GM23338 (cell line): Measurements from ENCODE around the gene CHODL. TPM values are rescaled to one million over a fixed set of nuclear protein-coding genes. Genes with fewer than 3 reads are reported as not detected.
A peak's percentile ranks its signal among the peaks of the same experiment; 100 is the strongest.

Experiments
- ATAC-seq: fragments of 200-7000 bp; cut with Tn5 transposase; 3 replicates; pipeline ENCODE4 v1.9.1; 2020
- DNase-seq: peaks from one replicate; pipeline ENCODE4 v3.0.0-alpha.2; 2015; ENCODE audit warnings: low spot score
- H2AFZ ChIP-seq: fragments of 200-600 bp; sonication (generic); 2 replicates; pipeline ENCODE4 v1.8.0; 2016; ENCODE audit warnings: antibody characterized with exemption, mild to moderate bottlenecking, moderate library complexity
- H3F3A ChIP-seq: fragments of 200-600 bp; sonication (generic); replicated peaks from 2 replicates; pipeline ENCODE4 v1.8.0; 2017; ENCODE audit warnings: antibody characterized with exemption, mixed run types, low read depth
- H3K27ac ChIP-seq: fragments of 200-600 bp; sonication (generic); 2 replicates; pipeline ENCODE4 v1.6.1; 2016; ENCODE audit warnings: low read depth
- H3K27me3 ChIP-seq: fragments of 200-600 bp; sonication (generic); 2 replicates; pipeline ENCODE4 v1.8.0; 2016; ENCODE audit warnings: mild to moderate bottlenecking, mixed run types, moderate library complexity; ENCODE audit not compliant: insufficient read depth
- H3K36me3 ChIP-seq: fragments of 200-600 bp; sonication (generic); 2 replicates; pipeline ENCODE4 v1.8.0; 2016; ENCODE audit warnings: mild to moderate bottlenecking; ENCODE audit not compliant: insufficient read depth
- H3K4me1 ChIP-seq: fragments of 200-600 bp; sonication (generic); 2 replicates; pipeline ENCODE4 v1.8.0; 2016; ENCODE audit warnings: mild to moderate bottlenecking, moderate library complexity; ENCODE audit not compliant: insufficient read depth
- H3K4me2 ChIP-seq: fragments of 200-600 bp; sonication (generic); 2 replicates; pipeline ENCODE4 v1.7.1; 2017; ENCODE audit warnings: mixed run types
- H3K4me3 ChIP-seq: fragments of 200-600 bp; sonication (generic); 2 replicates; pipeline ENCODE4 v1.6.1; 2016; ENCODE audit warnings: mixed run types
- H3K79me2 ChIP-seq: fragments of 200-600 bp; sonication (generic); replicated peaks from 2 replicates; pipeline ENCODE4 v1.8.0; 2017; ENCODE audit warnings: mild to moderate bottlenecking; ENCODE audit not compliant: insufficient read depth
- H3K9me2 ChIP-seq: fragments of 200-600 bp; sonication (generic); 2 replicates; pipeline ENCODE4 v1.8.0; 2017; ENCODE audit not compliant: insufficient read depth
- H4K20me1 ChIP-seq: fragments of 200-600 bp; sonication (generic); replicated peaks from 2 replicates; pipeline ENCODE4 v1.8.0; 2017; ENCODE audit warnings: mild to moderate bottlenecking; ENCODE audit not compliant: insufficient read depth
- H3K27ac Mint-ChIP-seq: 2 replicates; pipeline ENCODE4 v1.8.0; 2020; ENCODE audit warnings: inconsistent platforms, mild to moderate bottlenecking, moderate library complexity, mixed read lengths
- H3K27me3 Mint-ChIP-seq: 3 replicates; pipeline ENCODE4 v1.8.0; 2022; ENCODE audit warnings: low read depth, mild to moderate bottlenecking, moderate library complexity, mixed read lengths, inconsistent platforms; ENCODE audit not compliant: insufficient read depth, poor library complexity
- H3K36me3 Mint-ChIP-seq: 3 replicates; pipeline ENCODE4 v1.8.0; 2021; ENCODE audit warnings: low read depth, mild to moderate bottlenecking, inconsistent platforms, moderate library complexity, mixed read lengths
- H3K4me1 Mint-ChIP-seq: 3 replicates; pipeline ENCODE4 v1.8.0; 2020; ENCODE audit warnings: mild to moderate bottlenecking, inconsistent platforms, mixed read lengths
- H3K4me3 Mint-ChIP-seq: 3 replicates; pipeline ENCODE4 v1.8.0; 2021; ENCODE audit warnings: moderate library complexity, mild to moderate bottlenecking, inconsistent platforms, mixed read lengths
- H3K9me3 Mint-ChIP-seq: 3 replicates; pipeline ENCODE4 v1.8.0; 2020; ENCODE audit warnings: moderate library complexity, mild to moderate bottlenecking, inconsistent platforms, mixed read lengths
- EZH2 ChIP-seq: fragments of 200-600 bp; sonication (generic); IDR thresholded peaks from one replicate; pipeline ENCODE4 v1.8.0; 2017; ENCODE audit warnings: antibody characterized with exemption, mild to moderate bottlenecking, low read depth; ENCODE audit not compliant: unreplicated experiment
- EZH2phosphoT487 ChIP-seq: fragments of 200-600 bp; sonication (generic); IDR thresholded peaks from one replicate; pipeline ENCODE4 v1.8.1; 2018; ENCODE audit warnings: antibody characterized with exemption; ENCODE audit not compliant: unreplicated experiment
- NANOG ChIP-seq: IDR thresholded peaks from 2 replicates; pipeline ENCODE4 v1.6.1; 2016; ENCODE audit warnings: antibody characterized with exemption, borderline replicate concordance
- REST ChIP-seq: IDR thresholded peaks from one replicate; pipeline ENCODE4 v1.6.1; 2018; ENCODE audit warnings: antibody characterized with exemption; ENCODE audit not compliant: unreplicated experiment
- STAT1 ChIP-seq: IDR thresholded peaks from one replicate; pipeline ENCODE4 v1.6.1; 2016; ENCODE audit warnings: antibody characterized with exemption; ENCODE audit not compliant: unreplicated experiment
- ZNF331 ChIP-seq: fragments of 250-450 bp; sonication (Bioruptor Pico); IDR thresholded peaks from 2 replicates; pipeline ENCODE4 v1.5.0; 2020; ENCODE audit warnings: low read depth, mild to moderate bottlenecking, moderate library complexity
- ZNF462 ChIP-seq: fragments of 250-450 bp; sonication (Bioruptor Pico); IDR thresholded peaks from 2 replicates; pipeline ENCODE4 v1.5.0; 2020; ENCODE audit warnings: mild to moderate bottlenecking, moderate library complexity
- polyA plus RNA-seq: library from polyadenylated mRNA; unstranded; fragments of >200 nt; fragmentation: Nextera tagmentation; extraction: Ambion mirVana; gene quantifications from 2 replicates; pipeline ENCODE4 v1.2.1, GENCODE V29; 2016
- total RNA-seq: library from RNA; depleted of rRNA; stranded (reverse); fragments of >200 nt; shearing (Covaris generic); gene quantifications from 2 replicates; pipeline ENCODE4 v1.2.3, GENCODE V29; 2014

Gene CHODL
- total and polyA plus RNA-seq, 2 experiments from 2014 or later: 0.95 to 1.6 TPM

GRCh38 chr21:18235545-18235944 is 9.1 kb upstream of the CHODL start (continued):
- TF ChIP-seq EZH2phosphoT487 (no peak), NANOG (no peak), STAT1 (no peak), ZNF331 (no peak), EZH2 (no peak)

GRCh38 chr21:18245464-18245967 is 883 bp downstream of the CHODL start:
- 0 out of 2 replicates have a peak, but pooled peaks cover 5% of the 10 kb centered on the region for H3K4me1 ChIP-seq
- ATAC-seq (peak; percentile 49), DNase-seq (peak; percentile 45)
- H4K20me1 ChIP-seq: no peaks in the 10 kb centered on the region
- H3K36me3 ChIP-seq: no peaks in the 10 kb centered on the region
- Mint-ChIP-seq H3K4me3 (peak overlapping the region; percentile 78), H3K4me1 (no peaks in the 10 kb centered on the region; the same call in 1 of the 3 replicates), H3K27me3 (peaks cover 30% of the 10 kb centered on the region), H3K27ac (no peak overlapping the region), H3K36me3 (no peaks in the 10 kb centered on the region), H3K9me3 (no peaks in the 10 kb centered on the region)
- peaks cover 51% of the 10 kb centered on the region for H3K27me3 ChIP-seq
- peak overlapping the region; percentile 69 for H3K4me3 ChIP-seq
- H3K4me2 ChIP-seq: peak overlapping the region; percentile 90
- no peaks in the 10 kb centered on the region for H3K9me2 ChIP-seq
- TF ChIP-seq STAT1: no peak
- TF ChIP-seq EZH2: peak; percentile 1
- H2AFZ ChIP-seq: peak overlapping the region; percentile 97
- no peaks in the 10 kb centered on the region for H3K79me2 ChIP-seq
- H3K27ac ChIP-seq: no peak overlapping the region
- H3F3A ChIP-seq: no peaks in the 10 kb centered on the region

GRCh38 chr21:18248171-18248570 is 3.5 kb downstream of the CHODL start:
- no peak overlapping the region for H3K4me3 Mint-ChIP-seq
- H3K4me1 ChIP-seq: 0 out of 2 replicates have a peak, but pooled peaks cover 5% of the 10 kb centered on the region
- TF ChIP-seq ZNF462 (CRISPR knock-in tag) (no peak), REST (no peak)
- no peaks in the 10 kb centered on the region for H3K79me2 ChIP-seq
- H2AFZ ChIP-seq: no peak overlapping the region
- no peaks in the 10 kb centered on the region for H3K9me2 ChIP-seq
- DNase-seq (no peak), ATAC-seq (no peak)
- H3K4me1 Mint-ChIP-seq: no peaks in the 10 kb centered on the region; the same call in 1 of the 3 replicates
- H3K36me3 ChIP-seq: no peaks in the 10 kb centered on the region
- H3K4me2 ChIP-seq: no peak overlapping the region
- no peak overlapping the region for H3K4me3 ChIP-seq
- no peaks in the 10 kb centered on the region for H3K36me3 Mint-ChIP-seq
- no peaks in the 10 kb centered on the region for H3F3A ChIP-seq
- peaks cover 27% of the 10 kb centered on the region for H3K27me3 Mint-ChIP-seq
- H3K27ac ChIP-seq: no peak overlapping the region
- no peaks in the 10 kb centered on the region for H3K9me3 Mint-ChIP-seq
- H4K20me1 ChIP-seq: no peaks in the 10 kb centered on the region
- H3K27me3 ChIP-seq: peaks cover 46% of the 10 kb centered on the region
- no peak overlapping the region for H3K27ac Mint-ChIP-seq
